ENCODE results near the gene EFNA4. TPM values are rescaled to one million over a fixed set of nuclear protein-coding genes. Genes with fewer than 3 reads are reported as not detected.

Gene EFNA4
- total and polyA plus RNA-seq, 2 donors (not counting 1 experiment from before 2014, with no cell fraction given): 8.4 to 10.6 TPM

DNA sequence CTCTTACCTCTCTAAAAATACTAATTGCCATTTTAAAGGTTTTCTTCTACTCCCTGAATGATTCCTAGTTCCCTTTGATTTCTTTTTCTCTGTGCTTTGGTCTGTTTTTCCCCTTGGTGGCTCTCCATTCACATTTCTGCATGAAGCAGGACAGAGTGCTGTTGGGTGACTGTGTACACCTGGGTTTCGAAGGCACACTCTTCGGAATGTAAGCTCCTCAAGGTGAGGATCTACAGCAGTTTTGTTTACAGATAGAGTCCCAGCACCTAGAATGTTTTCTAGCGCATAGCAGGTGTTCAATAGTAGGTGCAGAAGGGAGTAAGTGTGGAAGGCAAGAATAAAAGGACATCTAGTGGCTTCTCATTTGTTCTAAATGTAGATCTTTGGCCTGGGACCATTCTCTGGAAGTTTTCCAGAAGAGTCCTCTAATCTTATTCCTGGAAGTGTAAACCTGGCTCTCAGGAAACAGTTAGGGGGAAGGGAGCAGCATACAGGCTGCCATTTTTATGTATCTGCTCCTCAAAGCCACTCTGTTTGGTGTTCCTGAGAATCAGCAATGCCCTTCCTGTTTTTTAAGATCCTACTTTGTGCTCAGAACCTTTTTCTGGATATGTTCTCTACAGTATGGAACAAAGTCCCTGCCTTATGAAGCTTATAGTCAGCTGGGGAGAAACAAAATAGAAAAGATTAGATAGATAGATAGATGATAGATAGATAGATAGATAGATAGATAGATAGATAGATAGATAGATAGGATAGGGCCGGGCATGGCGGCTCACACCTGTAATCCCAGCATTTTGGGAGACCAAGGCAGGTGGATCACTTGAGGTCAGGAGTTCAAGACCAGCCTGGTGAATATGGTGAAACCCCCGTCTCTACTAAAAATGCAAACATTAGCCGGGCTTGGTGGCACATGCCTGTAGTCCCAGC is 41.3 kb downstream of the EFNA4 start:
- Mint-ChIP-seq H3K4me3 (no peak overlapping the region), H3K4me1 (no peaks in the 10 kb centered on the region), H3K27ac (no peak overlapping the region), H3K27me3 (no peaks in the 10 kb centered on the region), H3K9me3 (ENCODE audit: insufficient read depth) (no peaks in the 10 kb centered on the region)
- no peak overlapping the region for H3K4me2 ChIP-seq (replicated peaks; ENCODE audit: low read depth, low read length, poor library complexity, severe bottlenecking)
- DNase-seq (no peak), ATAC-seq (ENCODE audit: low read depth) (no peak)
- no peaks in the 10 kb centered on the region for H3K9me3 ChIP-seq (ENCODE audit: control extremely low read depth in 1 of 3, control insufficient read depth in 2 of 3, insufficient read depth in 1 of 3, low read length in 2 of 3)
- no peaks in the 10 kb centered on the region for H3K79me2 ChIP-seq (ENCODE audit: control insufficient read depth, insufficient read depth, low read length)
- 97% methylated on average over 7 of the region's 7 CpGs for WGBS (ENCODE audit: insufficient coverage)
- intact Hi-C loops (cut with micrococcal nuclease): no loop called here
- no peaks in the 10 kb centered on the region for H4K20me1 ChIP-seq (ENCODE audit: control insufficient read depth, insufficient read depth, low read length, poor library complexity, severe bottlenecking)
- no peak overlapping the region for H3K27ac ChIP-seq (ENCODE audit: low read length in 2 of 2)
- TF ChIP-seq EZH2 (IDR thresholded peaks at IDR 0.05; ENCODE audit: borderline replicate concordance, insufficient read depth, low read depth, low read length, poor library complexity, severe bottlenecking): no peak
- TF ChIP-seq, protein P1, sequence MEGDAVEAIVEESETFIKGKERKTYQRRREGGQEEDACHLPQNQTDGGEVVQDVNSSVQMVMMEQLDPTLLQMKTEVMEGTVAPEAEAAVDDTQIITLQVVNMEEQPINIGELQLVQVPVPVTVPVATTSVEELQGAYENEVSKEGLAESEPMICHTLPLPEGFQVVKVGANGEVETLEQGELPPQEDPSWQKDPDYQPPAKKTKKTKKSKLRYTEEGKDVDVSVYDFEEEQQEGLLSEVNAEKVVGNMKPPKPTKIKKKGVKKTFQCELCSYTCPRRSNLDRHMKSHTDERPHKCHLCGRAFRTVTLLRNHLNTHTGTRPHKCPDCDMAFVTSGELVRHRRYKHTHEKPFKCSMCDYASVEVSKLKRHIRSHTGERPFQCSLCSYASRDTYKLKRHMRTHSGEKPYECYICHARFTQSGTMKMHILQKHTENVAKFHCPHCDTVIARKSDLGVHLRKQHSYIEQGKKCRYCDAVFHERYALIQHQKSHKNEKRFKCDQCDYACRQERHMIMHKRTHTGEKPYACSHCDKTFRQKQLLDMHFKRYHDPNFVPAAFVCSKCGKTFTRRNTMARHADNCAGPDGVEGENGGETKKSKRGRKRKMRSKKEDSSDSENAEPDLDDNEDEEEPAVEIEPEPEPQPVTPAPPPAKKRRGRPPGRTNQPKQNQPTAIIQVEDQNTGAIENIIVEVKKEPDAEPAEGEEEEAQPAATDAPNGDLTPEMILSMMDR (IDR thresholded peaks at IDR 0.05): no peak
- H3K27me3 ChIP-seq (replicated peaks in 1 of 4; ENCODE audit: control extremely low read depth in 1 of 4, control insufficient read depth in 3 of 4, insufficient read depth in 4 of 4, low read length in 3 of 4): no peaks in the 10 kb centered on the region
- no peak overlapping the region for H2AFZ ChIP-seq (ENCODE audit: insufficient read depth, low read depth, low read length, poor library complexity, severe bottlenecking)
- ChIA-PET CTCF (interaction anchor here (0.7 to 4.4 kb wide), 4 partner anchors 13 to 68 kb away, joined by 3 to 19 read pairs (median 4); partner anchors contain the start of gene KRTCAP2), POLR2A (no interaction called here)
- H3K9ac ChIP-seq (ENCODE audit: low read length): no peak overlapping the region
- no peak overlapping the region for H3K4me3 ChIP-seq (ENCODE audit: control extremely low read depth in 1 of 5, extremely low read depth in 1 of 5, insufficient read depth in 1 of 5, low read depth in 2 of 5, low read length in 4 of 5)
- no peaks in the 10 kb centered on the region for H3K36me3 ChIP-seq (replicated peaks in 1 of 2; ENCODE audit: control extremely low read depth in 1 of 2, control insufficient read depth in 1 of 2, extremely low read depth in 1 of 2, insufficient read depth in 2 of 2, low read length in 1 of 2)
- no peaks in the 10 kb centered on the region for H3K4me1 ChIP-seq (ENCODE audit: control insufficient read depth in 2 of 2, insufficient read depth in 2 of 2, low read length in 2 of 2)

DNA sequence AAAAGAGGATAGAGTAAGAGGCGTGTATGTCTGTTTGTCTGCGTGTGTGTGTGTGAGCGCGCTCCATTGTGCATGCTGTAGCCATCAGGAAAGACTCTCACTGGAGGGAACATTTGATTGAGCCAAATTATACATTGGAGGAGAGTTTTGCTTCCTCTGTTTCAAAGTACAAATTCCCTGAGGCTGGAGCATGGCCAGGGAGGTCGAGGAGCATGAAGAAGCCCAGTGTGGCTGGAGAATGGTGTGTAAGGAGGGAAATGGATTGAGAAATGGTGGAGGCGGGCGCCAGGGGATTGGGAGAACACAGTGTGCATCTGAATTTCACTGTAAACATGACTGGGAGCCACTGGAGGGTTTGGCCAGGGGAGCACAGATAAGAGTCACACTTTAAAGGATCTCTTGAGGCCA is 42.1 kb downstream of the EFNA4 start:
- H3K9me3 Mint-ChIP-seq (ENCODE audit: insufficient read depth): no peaks in the 10 kb centered on the region
- intact Hi-C loops (cut with micrococcal nuclease): no loop called here
- H3K4me3 Mint-ChIP-seq: no peak overlapping the region
- CTCF ChIA-PET: interaction anchor here (0.9 to 4.4 kb wide), 2 partner anchors 14 to 67 kb away, joined by 3 to 19 read pairs; partner anchors contain the start of gene KRTCAP2
- no peaks in the 10 kb centered on the region for H3K4me1 Mint-ChIP-seq
- DNase-seq (no peak), ATAC-seq (ENCODE audit: low read depth) (no peak)
- H3K4me2 ChIP-seq (replicated peaks; ENCODE audit: low read depth, low read length, poor library complexity, severe bottlenecking): no peak overlapping the region
- no peaks in the 10 kb centered on the region for H3K4me1 ChIP-seq (ENCODE audit: control insufficient read depth in 2 of 2, insufficient read depth in 2 of 2, low read length in 2 of 2)
- no peak overlapping the region for H3K9ac ChIP-seq (ENCODE audit: low read length)
- WGBS (ENCODE audit: insufficient coverage): 82% methylated on average over 7 of the region's 7 CpGs
- no peaks in the 10 kb centered on the region for H3K79me2 ChIP-seq (ENCODE audit: control insufficient read depth, insufficient read depth, low read length)
- no peak overlapping the region for H2AFZ ChIP-seq (ENCODE audit: insufficient read depth, low read depth, low read length, poor library complexity, severe bottlenecking)
- H3K27ac Mint-ChIP-seq: no peak overlapping the region
- POLR2A ChIA-PET: no interaction called here
- no peaks in the 10 kb centered on the region for H3K27me3 Mint-ChIP-seq
- H3K27ac ChIP-seq (ENCODE audit: low read length in 2 of 2): no peak overlapping the region
- no peaks in the 10 kb centered on the region for H4K20me1 ChIP-seq (ENCODE audit: control insufficient read depth, insufficient read depth, low read length, poor library complexity, severe bottlenecking)
- H3K9me3 ChIP-seq (ENCODE audit: control extremely low read depth in 1 of 3, control insufficient read depth in 2 of 3, insufficient read depth in 1 of 3, low read length in 2 of 3): no peaks in the 10 kb centered on the region
- H3K27me3 ChIP-seq (replicated peaks in 1 of 4; ENCODE audit: control extremely low read depth in 1 of 4, control insufficient read depth in 3 of 4, insufficient read depth in 4 of 4, low read length in 3 of 4): no peaks in the 10 kb centered on the region
- TF ChIP-seq, protein P1 (IDR thresholded peaks at IDR 0.05): no peak
- TF ChIP-seq EZH2 (IDR thresholded peaks at IDR 0.05; ENCODE audit: borderline replicate concordance, insufficient read depth, low read depth, low read length, poor library complexity, severe bottlenecking): no peak
- no peaks in the 10 kb centered on the region for H3K36me3 ChIP-seq (replicated peaks in 1 of 2; ENCODE audit: control extremely low read depth in 1 of 2, control insufficient read depth in 1 of 2, extremely low read depth in 1 of 2, insufficient read depth in 2 of 2, low read length in 1 of 2)
- no peak overlapping the region for H3K4me3 ChIP-seq (ENCODE audit: control extremely low read depth in 1 of 5, extremely low read depth in 1 of 5, insufficient read depth in 1 of 5, low read depth in 2 of 5, low read length in 4 of 5)
